ENCODE measurements around the gene MUSTN1.

GRCh38 chr3:52835766-52836470 is 1.1 kb upstream of the MUSTN1 start:
- no peak for TF ChIP-seq CTCF (IDR thresholded peaks at IDR 0.05)
- TF ChIP-seq ZFX (IDR thresholded peaks at IDR 0.05; ENCODE audit: borderline replicate concordance): no peak
